ENCODE results near the gene MCF2L2.

MCF2L2 gene

GRCh38 chr3:183131186-183131725 lies 297.2 kb downstream of the MCF2L2 start:
- Histone ChIP-seq H3K36me3 (ENCODE audit: control insufficient read depth, insufficient read depth, low read length) (no peaks in the 10 kb centered on the region), H3K27ac (ENCODE audit: low read depth, low read length) (no peak overlapping the region)

GRCh38 chr3:183129243-183129642 lies 299.2 kb downstream of the MCF2L2 start:
- Histone ChIP-seq H3K4me1 (ENCODE audit: control insufficient read depth, insufficient read depth, low read length) (no peaks in the 10 kb centered on the region), H3K4me3 (ENCODE audit: low read length) (no peak overlapping the region), H3K27me3 (ENCODE audit: control insufficient read depth, insufficient read depth, low read length) (no peaks in the 10 kb centered on the region), H3K36me3 (ENCODE audit: control insufficient read depth, insufficient read depth, low read length) (no peaks in the 10 kb centered on the region), H3K27ac (ENCODE audit: low read depth, low read length) (no peak overlapping the region), H3K9ac (ENCODE audit: low read length) (no peak overlapping the region)

More at GRCh38 chr3:183131186-183131725, 297.2 kb downstream of the MCF2L2 start:
- Histone ChIP-seq H3K9ac (ENCODE audit: low read length) (no peak overlapping the region), H3K4me3 (ENCODE audit: low read length) (no peak overlapping the region), H3K27me3 (ENCODE audit: control insufficient read depth, insufficient read depth, low read length) (no peaks in the 10 kb centered on the region), H3K4me1 (ENCODE audit: control insufficient read depth, insufficient read depth, low read length) (no peaks in the 10 kb centered on the region)

- H3K9ac ChIP-seq (ENCODE audit: low read length) = no peak overlapping the region
- no peak overlapping the region for H3K27ac ChIP-seq (ENCODE audit: low read depth, low read length)
- no peaks in the 10 kb centered on the region for H3K36me3 ChIP-seq (ENCODE audit: control insufficient read depth, insufficient read depth, low read length)
- no peaks in the 10 kb centered on the region for H3K27me3 ChIP-seq (ENCODE audit: control insufficient read depth, insufficient read depth, low read length)
- H3K4me3 ChIP-seq (ENCODE audit: low read length) = no peak overlapping the region
- no peaks in the 10 kb centered on the region for H3K4me1 ChIP-seq (ENCODE audit: control insufficient read depth, insufficient read depth, low read length)
These were observed 299.7 kb downstream of the MCF2L2 start for GRCh38 chr3:183128709-183129108.

All from rectal smooth muscle tissue (tissue), 1 donor.